ENCODE data around the gene UCHL1. TPM values are rescaled to one million over a fixed set of nuclear protein-coding genes. Genes with fewer than 3 reads are reported as not detected.

Gene UCHL1
- polyA plus RNA-seq, 1 experiment, result 1,872 TPM

DNA sequence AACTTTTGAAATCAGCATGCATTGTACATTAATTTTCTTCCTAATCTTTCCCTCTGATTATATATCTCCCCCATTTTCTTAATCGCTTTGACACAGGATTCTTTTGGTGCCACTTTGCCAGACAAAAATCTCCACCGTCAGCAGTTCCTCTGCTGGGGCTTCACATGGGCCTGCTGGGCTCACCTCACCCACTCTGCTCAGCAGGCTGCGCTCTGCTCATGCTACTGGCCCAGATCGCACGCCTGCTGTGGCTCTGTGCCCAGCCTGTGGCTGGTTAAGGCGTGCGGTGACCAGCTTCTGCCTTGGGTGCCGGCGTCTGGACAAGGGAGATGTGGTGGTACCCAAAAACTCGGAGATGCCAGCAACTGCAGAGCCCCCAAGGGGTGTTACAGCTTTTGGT is 31.1 kb downstream of the UCHL1 start:
- H3K27ac ChIP-seq (ENCODE audit: low read depth, low read length), result no peak overlapping the region
- H3K9me3 ChIP-seq (ENCODE audit: control insufficient read depth, insufficient read depth, low read length), result peaks cover 7% of the 10 kb centered on the region
- CTCF ChIA-PET, result interaction anchor here (0.6 to 1.6 kb wide), 6 partner anchors 8 to 434 kb away, joined by 3 to 10 read pairs (median 4); no protein-coding TSS in a partner anchor
- H3K4me3 ChIP-seq (ENCODE audit: low read depth, low read length), result no peak overlapping the region
- no peak for DNase-seq (ENCODE audit: low read depth, low spot score)
- TF ChIP-seq, protein P1, sequence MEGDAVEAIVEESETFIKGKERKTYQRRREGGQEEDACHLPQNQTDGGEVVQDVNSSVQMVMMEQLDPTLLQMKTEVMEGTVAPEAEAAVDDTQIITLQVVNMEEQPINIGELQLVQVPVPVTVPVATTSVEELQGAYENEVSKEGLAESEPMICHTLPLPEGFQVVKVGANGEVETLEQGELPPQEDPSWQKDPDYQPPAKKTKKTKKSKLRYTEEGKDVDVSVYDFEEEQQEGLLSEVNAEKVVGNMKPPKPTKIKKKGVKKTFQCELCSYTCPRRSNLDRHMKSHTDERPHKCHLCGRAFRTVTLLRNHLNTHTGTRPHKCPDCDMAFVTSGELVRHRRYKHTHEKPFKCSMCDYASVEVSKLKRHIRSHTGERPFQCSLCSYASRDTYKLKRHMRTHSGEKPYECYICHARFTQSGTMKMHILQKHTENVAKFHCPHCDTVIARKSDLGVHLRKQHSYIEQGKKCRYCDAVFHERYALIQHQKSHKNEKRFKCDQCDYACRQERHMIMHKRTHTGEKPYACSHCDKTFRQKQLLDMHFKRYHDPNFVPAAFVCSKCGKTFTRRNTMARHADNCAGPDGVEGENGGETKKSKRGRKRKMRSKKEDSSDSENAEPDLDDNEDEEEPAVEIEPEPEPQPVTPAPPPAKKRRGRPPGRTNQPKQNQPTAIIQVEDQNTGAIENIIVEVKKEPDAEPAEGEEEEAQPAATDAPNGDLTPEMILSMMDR (IDR thresholded peaks at IDR 0.05; ENCODE audit: low read depth, low read length), result no peak
- H3K27me3 ChIP-seq (ENCODE audit: control insufficient read depth, insufficient read depth, low read length), result no peaks in the 10 kb centered on the region
- POLR2A ChIA-PET, result no interaction called here

DNA sequence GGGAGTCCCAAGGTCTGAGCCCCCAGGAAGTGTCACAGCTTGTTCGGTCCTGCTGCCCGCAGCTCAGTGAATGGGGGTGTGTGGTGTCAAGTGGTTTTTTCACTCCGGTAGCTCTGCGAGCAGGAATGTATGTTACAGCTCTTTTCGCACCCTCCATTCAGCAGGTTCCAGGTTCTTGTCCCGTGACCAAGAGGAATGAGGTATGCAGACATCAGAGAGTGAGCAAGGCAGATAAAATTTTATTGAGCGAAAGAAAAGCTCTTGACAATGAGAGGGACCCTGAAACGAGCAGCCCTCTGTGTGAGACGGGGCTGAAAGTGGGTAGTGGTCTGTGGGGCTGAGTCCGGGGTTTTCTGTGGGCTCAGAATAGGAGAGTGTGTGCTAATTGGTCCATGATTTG is 31.5 kb downstream of the UCHL1 start:
- no peak overlapping the region for H3K4me3 ChIP-seq (ENCODE audit: low read depth, low read length)
- H3K9me3 ChIP-seq (ENCODE audit: control insufficient read depth, insufficient read depth, low read length), result peaks cover 7% of the 10 kb centered on the region
- POLR2A ChIA-PET, result no interaction called here
- H3K27ac ChIP-seq (ENCODE audit: low read depth, low read length), result no peak overlapping the region
- CTCF ChIA-PET, result interaction anchor here (1.2 to 1.6 kb wide), 3 partner anchors 8 to 373 kb away, joined by 3 to 10 read pairs (median 4); no protein-coding TSS in a partner anchor
- no peak for DNase-seq (ENCODE audit: low read depth, low spot score)
- peaks cover 2% of the 10 kb centered on the region for H3K27me3 ChIP-seq (ENCODE audit: control insufficient read depth, insufficient read depth, low read length)
- TF ChIP-seq, protein P1 (IDR thresholded peaks at IDR 0.05; ENCODE audit: low read depth, low read length), result no peak

DNA sequence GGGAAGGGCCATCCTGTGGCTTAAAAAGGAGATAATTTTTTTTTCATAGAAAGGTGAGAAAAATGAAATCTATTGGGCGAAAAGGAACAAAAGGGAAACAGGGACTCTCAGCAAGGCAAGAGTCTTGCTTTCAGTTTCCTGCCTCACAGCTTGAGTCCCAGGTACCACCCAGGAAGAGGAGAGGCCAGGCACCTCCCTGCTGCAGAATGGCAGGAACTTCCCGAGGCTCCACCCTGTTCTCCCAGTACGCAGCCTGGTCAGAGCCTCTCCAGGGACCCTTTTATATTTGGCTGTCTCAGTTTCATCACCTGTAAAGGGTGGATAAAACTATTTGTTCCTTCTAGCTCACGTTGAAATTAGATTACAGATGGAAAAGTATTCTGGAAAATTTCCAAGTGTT is 33.8 kb downstream of the UCHL1 start:
- Histone ChIP-seq H3K27me3 (ENCODE audit: control insufficient read depth, insufficient read depth, low read length) (peaks cover 2% of the 10 kb centered on the region), H3K27ac (ENCODE audit: low read depth, low read length) (no peak overlapping the region), H3K4me3 (ENCODE audit: low read depth, low read length) (no peak overlapping the region), H3K9me3 (ENCODE audit: control insufficient read depth, insufficient read depth, low read length) (peaks cover 15% of the 10 kb centered on the region)
- ChIA-PET POLR2A (no interaction called here), CTCF (interaction anchor here (1.9 kb wide), 1 partner anchor 372 kb away, joined by 7 read pairs; no protein-coding TSS in a partner anchor)
- TF ChIP-seq, protein P1 (IDR thresholded peaks at IDR 0.05; ENCODE audit: low read depth, low read length), result no peak
- no peak for DNase-seq (ENCODE audit: low read depth, low spot score)

DNA sequence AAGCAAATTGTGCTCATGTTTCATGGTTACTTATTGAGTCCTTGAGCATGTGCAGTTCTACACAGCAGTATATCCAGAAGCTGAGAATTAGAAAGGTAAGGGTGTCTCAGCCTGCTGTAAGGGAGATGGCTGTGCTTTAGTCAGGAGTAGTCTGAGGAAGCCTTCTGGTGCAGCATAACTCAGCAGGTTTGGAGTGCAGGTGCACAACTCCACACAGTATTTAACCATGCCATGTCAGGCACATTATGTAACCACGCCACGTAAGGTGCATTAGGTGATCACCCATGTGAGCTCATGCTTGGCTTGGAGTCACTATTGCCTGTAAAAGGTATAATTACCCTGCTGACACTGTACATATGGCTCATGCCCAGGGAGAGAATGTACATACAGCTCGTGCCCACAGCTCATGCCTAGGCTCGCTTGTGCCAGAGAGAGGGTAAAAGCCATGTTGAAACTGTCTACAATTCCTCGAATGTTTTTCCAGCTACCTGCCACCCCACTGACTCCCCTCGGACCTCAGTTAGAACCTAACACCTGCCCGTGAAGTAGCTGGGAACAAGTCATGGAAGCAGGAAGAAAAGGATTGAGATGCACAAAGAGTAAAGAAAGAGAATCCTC is 37.8 kb downstream of the UCHL1 start:
- POLR2A ChIA-PET, result no interaction called here

DNA sequence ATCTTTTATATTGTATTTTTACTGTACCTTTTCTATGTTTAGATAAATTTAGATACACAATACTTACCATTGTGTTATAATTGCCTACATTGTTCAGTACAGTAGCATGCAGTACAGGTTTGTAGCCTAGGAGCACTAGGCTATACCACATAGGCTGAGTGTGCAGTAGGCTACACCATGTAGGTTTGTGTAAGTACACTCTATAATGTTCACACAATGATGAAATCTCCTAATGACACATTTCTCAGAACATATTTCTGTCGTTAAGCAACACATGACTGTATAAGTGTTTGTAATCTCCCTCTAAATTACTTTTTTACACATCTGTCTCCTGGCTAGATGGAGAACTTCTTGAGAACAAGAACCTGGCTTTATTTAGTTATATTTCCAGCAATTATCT is 40.3 kb downstream of the UCHL1 start:
- DNase-seq (ENCODE audit: low read depth, low spot score), result no peak
- Histone ChIP-seq H3K9me3 (ENCODE audit: control insufficient read depth, insufficient read depth, low read length) (peaks cover 7% of the 10 kb centered on the region; the same call in 1 of the 2 replicates), H3K27me3 (ENCODE audit: control insufficient read depth, insufficient read depth, low read length) (peaks cover 2% of the 10 kb centered on the region), H3K27ac (ENCODE audit: low read depth, low read length) (no peak overlapping the region), H3K4me3 (ENCODE audit: low read depth, low read length) (no peak overlapping the region)
- ChIA-PET CTCF (interaction anchor here (3.2 kb wide), 1 partner anchor 365 kb away, joined by 12 read pairs; no protein-coding TSS in a partner anchor), POLR2A (no interaction called here)
- TF ChIP-seq, protein P1 (IDR thresholded peaks at IDR 0.05; ENCODE audit: low read depth, low read length), result no peak

More for the DNA sequence above, 37.8 kb downstream of the UCHL1 start:
- Histone ChIP-seq H3K27ac (ENCODE audit: low read depth, low read length) (no peak overlapping the region), H3K9me3 (ENCODE audit: control insufficient read depth, insufficient read depth, low read length) (peaks cover 7% of the 10 kb centered on the region; the same call in 1 of the 2 replicates), H3K4me3 (ENCODE audit: low read depth, low read length) (no peak overlapping the region), H3K27me3 (ENCODE audit: control insufficient read depth, insufficient read depth, low read length) (peaks cover 2% of the 10 kb centered on the region)
- DNase-seq (ENCODE audit: low read depth, low spot score), result no peak
- TF ChIP-seq, protein P1 (IDR thresholded peaks at IDR 0.05; ENCODE audit: low read depth, low read length), result no peak
- CTCF ChIA-PET, result interaction anchor here (1.2 to 1.7 kb wide), 2 partner anchors 14 to 367 kb away, joined by 6 read pairs; no protein-coding TSS in a partner anchor
